Stimulated activated CD4-positive, alpha-beta T cell treated with anti-CD3 and anti-CD28 coated beads, Interleukin-1b, Interleukin-23, amount 100 ng/mL, for 1 hour (primary cell): ENCODE data around the gene MRPL50.
"Not testable (repeated sequence)": the region's sequence is repeated elsewhere in the genome, so short reads cannot be mapped to it uniquely, and the experiment has no call there.

Experiments
- DNase-seq, 2 donors: peaks; one replicate each; pipeline ENCODE4 v3.0.0-alpha.2; 2020; ENCODE audit warnings: low read depth in 2 of 2

MRPL50 gene

GRCh38 chr9:101417977-101418376 is 19.6 kb upstream of the MRPL50 start:
- no peak for DNase-seq

GRCh38 chr9:101417389-101417788 is 19.0 kb upstream of the MRPL50 start:
- DNase-seq = no peak

- DNase-seq = no peak
These were observed 17.2 kb upstream of the MRPL50 start for GRCh38 chr9:101415578-101415977.

GRCh38 chr9:101414839-101415238 is 16.4 kb upstream of the MRPL50 start:
- no peak for DNase-seq

GRCh38 chr9:101409079-101409477 is 10.7 kb upstream of the MRPL50 start:
- no peak for DNase-seq

GRCh38 chr9:101408374-101409078 is 10.1 kb upstream of the MRPL50 start:
- no peak for DNase-seq

GRCh38 chr9:101403516-101404285 is 5.3 kb upstream of the MRPL50 start:
- DNase-seq = no peak

- DNase-seq = no peak
These were observed 1.7 kb upstream of the MRPL50 start for GRCh38 chr9:101400120-101400519.

GRCh38 chr9:101399643-101399970 is 1.2 kb upstream of the MRPL50 start:
- no peak for DNase-seq

GRCh38 chr9:101398930-101399642 is 668 bp upstream of the MRPL50 start:
- DNase-seq = no peak

- no peak for DNase-seq
These were observed 711 bp downstream of the MRPL50 start for GRCh38 chr9:101397746-101398067.

- no peak for DNase-seq
These were observed 3.7 kb downstream of the MRPL50 start for GRCh38 chr9:101394687-101395086.

- DNase-seq = no peak
These were observed 5.3 kb downstream of the MRPL50 start for GRCh38 chr9:101393135-101393534.

- DNase-seq = no peak
These were observed 9.9 kb downstream of the MRPL50 start for GRCh38 chr9:101388507-101388993.

- DNase-seq = no peak
These were observed 10.4 kb downstream of the MRPL50 start for GRCh38 chr9:101387871-101388506.

- not testable (repeated sequence) for DNase-seq
These were observed 13.4 kb downstream of the MRPL50 start, which contains the start of gene BAAT for GRCh38 chr9:101384873-101385536. Gene BAAT (minus strand): TSS chr9:101385006. CDS start chr9:101371404, 13,602 bp downstream.

- no peak for DNase-seq
These were observed 15.1 kb downstream of the MRPL50 start for GRCh38 chr9:101383361-101383760.

GRCh38 chr9:101381833-101382342 is 16.5 kb downstream of the MRPL50 start:
- no peak for DNase-seq

- DNase-seq = no peak
These were observed 17.3 kb downstream of the MRPL50 start for GRCh38 chr9:101381118-101381517.

GRCh38 chr9:101380295-101380694 is 18.1 kb downstream of the MRPL50 start:
- no peak for DNase-seq

GRCh38 chr9:101376111-101376848 is 22.1 kb downstream of the MRPL50 start:
- no peak for DNase-seq
